LNCAP (cell line): ENCODE measurements around the gene PCDHB6.

Source experiments
- TF ChIP-seq, protein P1 (sequence below): fragments of 450-650 bp; IDR thresholded peaks from 2 replicates; pipeline ENCODE4 v1.5.1; 2017; ENCODE audit warnings: mild to moderate bottlenecking

The PCDHB6 gene

DNA sequence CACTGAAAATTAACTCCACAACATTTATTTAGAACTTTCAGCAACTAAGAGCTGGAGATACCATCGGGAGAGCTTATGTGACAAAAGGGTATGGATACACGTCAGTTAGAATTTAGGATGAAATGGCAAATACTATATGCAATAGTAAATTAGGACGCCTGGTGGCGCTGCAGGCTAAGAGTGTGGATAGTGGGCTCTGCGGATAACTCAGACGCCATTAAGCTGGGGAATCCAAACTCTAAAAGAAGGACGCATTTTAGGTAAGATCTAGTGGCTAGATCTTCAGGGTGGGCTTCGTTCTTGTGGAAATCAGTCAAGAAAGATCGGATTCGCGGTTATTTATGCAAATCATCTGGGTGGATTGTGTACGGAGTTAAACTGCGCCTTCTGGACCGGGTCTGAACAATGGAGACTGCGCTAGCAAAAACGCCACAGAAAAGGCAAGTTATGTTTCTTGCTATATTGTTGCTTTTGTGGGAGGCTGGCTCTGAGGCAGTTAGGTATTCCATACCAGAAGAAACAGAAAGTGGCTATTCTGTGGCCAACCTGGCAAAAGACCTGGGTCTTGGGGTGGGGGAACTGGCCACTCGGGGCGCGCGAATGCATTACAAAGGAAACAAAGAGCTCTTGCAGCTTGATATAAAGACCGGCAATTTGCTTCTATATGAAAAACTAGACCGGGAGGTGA lies 14.7 kb upstream of the PCDHB6 start, which contains the start of gene PCDHB5:
Gene PCDHB5 (plus strand): TSS at position 177 of the 688 bp plus-strand sequence. CDS start 229 bp downstream, at position 406.
- TF ChIP-seq, protein P1, sequence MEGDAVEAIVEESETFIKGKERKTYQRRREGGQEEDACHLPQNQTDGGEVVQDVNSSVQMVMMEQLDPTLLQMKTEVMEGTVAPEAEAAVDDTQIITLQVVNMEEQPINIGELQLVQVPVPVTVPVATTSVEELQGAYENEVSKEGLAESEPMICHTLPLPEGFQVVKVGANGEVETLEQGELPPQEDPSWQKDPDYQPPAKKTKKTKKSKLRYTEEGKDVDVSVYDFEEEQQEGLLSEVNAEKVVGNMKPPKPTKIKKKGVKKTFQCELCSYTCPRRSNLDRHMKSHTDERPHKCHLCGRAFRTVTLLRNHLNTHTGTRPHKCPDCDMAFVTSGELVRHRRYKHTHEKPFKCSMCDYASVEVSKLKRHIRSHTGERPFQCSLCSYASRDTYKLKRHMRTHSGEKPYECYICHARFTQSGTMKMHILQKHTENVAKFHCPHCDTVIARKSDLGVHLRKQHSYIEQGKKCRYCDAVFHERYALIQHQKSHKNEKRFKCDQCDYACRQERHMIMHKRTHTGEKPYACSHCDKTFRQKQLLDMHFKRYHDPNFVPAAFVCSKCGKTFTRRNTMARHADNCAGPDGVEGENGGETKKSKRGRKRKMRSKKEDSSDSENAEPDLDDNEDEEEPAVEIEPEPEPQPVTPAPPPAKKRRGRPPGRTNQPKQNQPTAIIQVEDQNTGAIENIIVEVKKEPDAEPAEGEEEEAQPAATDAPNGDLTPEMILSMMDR = peak; percentile 76

DNA sequence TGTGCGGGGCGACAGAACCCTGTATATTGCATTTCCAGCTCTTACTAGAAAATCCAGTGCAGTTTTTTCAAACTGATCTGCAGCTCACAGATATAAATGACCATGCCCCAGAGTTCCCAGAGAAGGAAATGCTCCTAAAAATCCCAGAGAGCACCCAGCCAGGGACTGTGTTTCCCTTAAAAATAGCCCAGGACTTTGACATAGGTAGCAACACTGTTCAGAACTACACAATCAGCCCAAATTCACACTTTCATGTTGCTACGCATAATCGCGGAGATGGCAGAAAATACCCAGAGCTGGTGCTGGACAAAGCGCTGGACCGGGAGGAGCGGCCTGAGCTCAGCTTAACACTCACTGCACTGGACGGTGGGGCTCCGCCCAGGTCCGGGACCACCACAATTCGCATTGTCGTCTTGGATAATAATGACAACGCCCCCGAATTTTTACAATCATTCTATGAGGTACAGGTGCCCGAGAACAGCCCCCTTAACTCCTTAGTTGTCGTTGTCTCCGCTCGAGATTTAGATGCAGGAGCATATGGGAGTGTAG lies 14.1 kb upstream of the PCDHB6 start:
- TF ChIP-seq, protein P1 = no peak

DNA sequence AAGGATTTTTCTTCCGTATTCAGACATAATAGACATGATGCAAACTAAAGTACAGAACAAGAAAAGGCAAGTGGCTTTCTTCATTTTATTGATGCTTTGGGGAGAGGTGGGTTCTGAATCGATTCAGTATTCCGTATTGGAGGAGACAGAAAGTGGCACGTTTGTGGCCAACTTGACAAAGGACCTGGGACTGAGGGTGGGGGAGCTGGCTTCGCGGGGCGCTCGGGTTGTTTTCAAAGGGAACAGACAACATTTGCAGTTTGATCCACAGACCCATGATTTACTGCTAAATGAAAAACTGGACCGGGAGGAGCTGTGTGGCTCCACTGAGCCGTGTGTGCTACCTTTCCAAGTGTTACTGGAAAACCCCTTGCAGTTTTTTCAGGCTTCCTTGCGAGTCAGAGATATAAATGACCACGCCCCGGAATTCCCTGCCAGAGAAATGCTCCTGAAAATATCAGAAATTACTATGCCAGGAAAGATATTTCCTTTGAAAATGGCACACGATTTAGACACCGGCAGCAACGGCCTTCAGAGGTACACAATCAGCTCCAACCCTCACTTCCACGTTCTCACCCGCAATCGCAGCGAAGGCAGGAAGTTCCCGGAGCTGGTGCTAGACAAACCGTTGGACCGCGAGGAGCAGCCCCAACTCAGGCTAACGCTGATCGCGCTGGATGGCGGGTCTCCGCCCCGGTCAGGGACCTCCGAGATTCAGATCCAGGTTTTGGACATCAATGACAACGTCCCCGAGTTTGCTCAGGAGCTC lies 551 bp downstream of the PCDHB6 start:
- TF ChIP-seq, protein P1 = no peak

DNA sequence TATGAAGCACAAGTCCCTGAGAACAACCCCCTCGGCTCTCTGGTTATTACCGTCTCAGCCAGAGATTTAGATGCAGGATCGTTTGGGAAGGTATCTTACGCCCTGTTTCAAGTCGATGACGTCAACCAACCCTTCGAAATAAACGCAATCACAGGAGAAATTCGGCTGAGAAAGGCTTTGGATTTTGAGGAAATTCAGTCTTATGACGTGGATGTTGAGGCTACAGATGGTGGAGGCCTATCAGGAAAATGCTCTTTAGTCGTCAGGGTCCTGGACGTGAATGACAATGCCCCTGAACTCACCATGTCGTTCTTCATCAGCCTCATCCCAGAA lies 1.1 kb downstream of the PCDHB6 start:
- TF ChIP-seq, protein P1 = no peak

DNA sequence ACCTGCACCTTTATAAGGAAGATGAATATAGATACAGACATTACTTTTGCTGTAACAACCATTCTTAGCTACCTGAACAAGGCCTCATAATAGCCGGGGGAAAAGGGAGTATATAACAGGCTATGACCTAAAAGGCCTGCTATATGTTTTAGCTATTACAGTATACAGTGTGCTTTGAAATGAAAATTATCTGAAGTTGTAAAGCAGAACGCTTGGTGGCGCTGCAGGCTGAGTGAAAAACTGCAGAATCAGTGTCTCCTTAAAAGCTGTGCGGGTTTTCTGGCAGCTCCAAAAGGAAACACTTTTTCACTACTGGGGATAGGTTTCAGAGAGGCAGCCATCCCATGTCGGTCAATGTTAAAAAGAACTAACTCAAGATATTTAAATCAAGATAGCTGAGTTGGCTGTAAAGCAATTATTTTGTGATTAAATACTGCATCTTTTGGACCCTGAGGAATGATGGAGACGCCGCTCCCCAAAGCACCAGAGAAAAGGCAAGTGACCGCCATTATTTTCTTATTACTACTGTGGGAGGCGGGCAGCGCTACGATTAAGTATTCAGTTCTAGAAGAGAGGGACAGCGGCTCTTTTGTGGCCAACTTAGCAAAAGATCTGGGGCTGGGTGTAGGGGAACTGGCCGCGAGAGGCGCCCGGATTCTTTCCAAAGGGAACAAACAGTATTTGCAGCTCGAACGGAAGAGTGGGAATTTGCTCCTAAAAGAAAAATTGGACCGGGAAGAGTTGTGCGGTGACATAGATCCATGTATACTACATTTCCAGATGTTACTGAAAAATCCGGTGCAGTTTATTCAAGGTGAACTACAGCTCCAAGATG lies 5.9 kb downstream of the PCDHB6 start:
- TF ChIP-seq, protein P1 = peak; percentile 27; the same call in 1 of the 2 replicates

DNA sequence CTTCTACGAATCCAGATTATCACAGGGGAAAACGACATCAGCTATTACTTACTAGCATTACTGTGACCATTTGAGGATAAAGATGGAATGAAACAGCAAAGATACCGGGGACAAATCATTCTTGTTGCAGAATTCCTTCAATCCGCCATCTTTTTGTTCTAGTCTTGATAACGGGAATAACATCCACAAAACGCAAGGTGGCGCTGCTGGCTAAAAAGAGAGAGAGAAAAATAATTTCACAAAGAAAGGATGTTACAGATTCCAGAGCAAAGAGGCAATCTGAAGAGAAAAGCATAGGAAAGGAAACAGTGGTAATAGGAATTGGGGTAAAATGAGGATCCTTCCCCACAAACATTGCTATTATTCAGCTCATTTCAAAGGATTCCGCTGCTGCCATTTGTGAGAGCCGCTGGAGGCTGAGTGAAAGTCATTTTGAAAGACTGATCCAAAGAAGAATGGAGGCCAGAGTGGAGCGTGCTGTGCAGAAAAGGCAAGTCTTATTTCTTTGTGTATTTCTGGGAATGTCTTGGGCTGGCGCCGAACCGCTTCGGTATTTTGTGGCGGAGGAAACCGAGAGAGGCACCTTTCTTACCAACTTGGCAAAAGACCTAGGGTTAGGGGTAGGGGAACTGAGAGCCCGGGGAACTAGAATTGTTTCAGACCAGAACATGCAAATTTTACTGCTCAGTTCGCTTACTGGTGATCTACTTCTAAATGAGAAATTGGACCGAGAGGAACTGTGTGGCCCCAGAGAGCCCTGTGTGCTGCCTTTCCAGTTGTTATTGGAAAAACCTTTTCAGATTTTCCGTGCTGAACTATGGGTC lies 22.7 kb downstream of the PCDHB6 start, which contains the start of gene PCDHB7:
Gene PCDHB7 (plus strand): TSS at position 264 of the 824 bp plus-strand sequence. CDS start 192 bp downstream, at position 456.
- TF ChIP-seq, protein P1 = peak; percentile 76
